GM19395 (cell line): Measurements from ENCODE around the gene DROSHA.
"Not testable (repeated sequence)": the region's sequence is repeated elsewhere in the genome, so short reads cannot be mapped to it uniquely, and the experiment has no call there.

Experiments
- ATAC-seq: cut with Tn5 transposase; IDR thresholded peaks from one replicate; pipeline ENCODE4 v1.9.1; 2021; ENCODE audit warnings: mild to moderate bottlenecking, moderate library complexity; ENCODE audit not compliant: unreplicated experiment

DROSHA gene

DNA sequence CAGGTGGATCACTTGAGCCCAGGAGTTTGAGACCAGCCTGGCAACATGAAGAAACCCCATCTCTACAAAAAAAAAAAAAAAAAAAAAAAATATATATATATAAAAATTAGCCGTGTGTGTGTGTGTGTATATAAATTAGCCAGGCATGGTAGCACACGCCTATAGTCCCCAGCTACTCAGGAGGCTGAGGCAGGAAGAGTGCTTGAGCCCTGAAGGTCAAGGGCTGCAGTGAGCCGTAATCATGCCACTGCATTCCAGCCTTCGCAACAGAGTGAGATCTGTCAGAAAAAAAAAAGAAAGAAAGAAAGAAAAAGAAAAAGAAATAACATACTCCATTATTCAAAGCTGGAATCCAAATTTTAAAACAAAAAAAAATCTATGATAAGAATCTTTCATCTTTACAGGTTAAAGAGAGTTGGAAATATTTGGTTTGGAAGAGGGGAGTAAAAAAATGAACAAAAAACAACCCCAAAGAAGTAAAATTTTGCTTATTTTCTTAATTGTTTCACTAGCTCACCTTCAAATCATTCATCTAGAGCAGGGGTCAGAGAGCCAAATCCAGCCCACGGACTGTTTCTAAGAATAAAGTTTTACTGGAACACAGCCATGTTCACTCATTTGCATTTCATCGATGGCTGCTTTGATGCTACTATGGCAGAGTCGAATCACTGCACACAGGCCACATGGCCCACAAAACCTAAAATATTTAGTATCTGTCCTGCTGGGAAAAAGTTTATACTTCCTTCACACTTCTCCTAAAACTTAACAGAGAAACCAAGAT lies 109.9 kb downstream of the DROSHA start:
- no peak for ATAC-seq

DNA sequence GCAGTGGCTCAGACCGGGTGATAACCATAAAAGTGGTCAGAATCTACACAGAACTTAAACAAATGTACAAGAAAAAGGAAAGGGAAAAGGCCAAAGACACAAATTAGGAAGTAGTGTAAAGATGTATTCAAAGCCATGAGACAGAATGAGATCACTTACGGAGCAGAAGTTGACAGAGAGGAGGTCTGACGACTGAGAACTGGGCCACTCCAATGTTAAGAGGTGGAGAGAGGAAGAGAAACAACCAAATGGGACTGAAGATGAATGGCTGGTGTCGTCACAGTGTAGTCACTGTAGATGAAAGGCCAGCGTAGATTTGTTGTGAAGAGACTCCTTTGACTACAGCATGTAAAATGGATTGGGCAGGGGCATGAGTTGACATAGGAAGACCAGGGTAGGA lies 114.4 kb downstream of the DROSHA start:
- no peak for ATAC-seq

DNA sequence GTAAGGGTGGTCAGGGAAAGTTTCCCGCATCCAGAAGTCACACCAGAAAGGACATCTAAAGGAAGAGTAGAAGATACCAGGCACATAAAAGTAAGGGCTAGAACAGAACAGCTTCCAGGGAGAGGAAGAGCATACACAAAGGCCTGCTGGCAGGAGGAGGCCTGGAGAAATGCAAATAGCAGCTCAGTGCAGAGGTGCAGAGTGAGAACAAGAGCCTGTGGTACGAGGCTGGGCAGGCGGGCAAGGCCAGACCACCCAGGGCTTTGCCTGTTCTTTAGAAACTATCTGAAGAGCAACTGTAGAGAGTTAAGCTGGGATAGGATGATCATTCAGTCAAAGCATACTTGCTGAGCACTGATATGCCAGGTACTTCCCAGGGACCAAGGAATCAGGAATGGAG lies 115.3 kb downstream of the DROSHA start:
- ATAC-seq, result no peak

DNA sequence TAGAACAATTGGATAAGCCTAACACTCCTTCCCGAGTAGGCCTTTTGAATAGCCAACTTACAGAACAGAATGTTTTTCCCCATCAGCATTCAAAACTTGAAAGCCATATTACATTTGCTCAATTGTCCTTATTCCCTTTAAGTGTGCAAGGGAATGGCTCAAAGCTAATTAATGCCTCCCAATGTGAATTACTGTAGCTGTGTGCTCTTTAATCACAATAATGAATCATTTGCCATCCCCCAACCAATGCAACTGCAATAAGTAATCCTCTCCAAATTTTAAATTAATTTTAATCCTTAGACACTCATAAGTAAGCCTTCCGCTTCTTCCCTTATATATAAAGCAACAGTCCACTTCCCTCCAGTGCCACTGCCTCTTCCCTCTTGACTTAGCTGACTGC lies 115.9 kb downstream of the DROSHA start:
- no peak for ATAC-seq

DNA sequence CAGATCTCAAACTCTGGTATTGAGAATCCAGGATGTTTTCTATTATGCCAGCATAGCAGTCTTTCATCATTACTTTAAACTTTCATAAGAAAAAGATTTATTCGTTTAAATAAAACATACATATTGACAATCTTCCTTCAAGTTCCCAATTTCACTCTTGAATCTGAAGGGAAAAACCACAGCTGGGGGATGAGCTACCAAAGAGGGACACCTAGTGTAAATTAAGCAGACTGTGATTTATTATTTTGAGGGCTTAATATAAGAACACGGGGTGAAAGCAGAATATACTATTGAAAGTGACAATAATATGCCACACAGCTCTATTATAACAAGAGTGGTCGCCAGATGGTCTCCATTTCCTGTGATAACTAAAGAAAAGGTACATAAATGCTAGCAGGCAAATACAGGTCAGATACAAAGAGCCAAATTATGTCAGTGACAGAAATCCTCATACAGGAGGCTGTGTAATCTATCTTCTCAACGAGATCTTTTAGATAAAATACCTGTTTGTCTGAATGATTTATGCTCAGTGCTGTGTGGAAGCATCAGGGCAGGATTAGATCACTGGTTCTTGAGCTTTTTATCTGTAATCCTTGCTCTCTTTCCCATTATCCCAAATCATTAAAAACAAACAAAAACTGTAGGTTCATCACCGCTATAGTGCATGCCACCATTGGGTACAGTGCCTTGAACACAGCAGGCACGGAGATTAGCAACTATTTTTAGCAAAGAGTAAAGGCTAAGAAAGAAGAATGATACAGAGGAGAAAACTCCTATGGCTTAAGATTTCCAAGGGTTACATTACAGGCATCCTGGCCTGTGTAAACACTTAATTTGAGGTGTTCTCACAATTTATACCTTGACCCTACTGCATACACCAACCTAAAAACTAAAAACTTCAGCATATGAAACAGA lies 116.6 kb downstream of the DROSHA start:
- no peak for ATAC-seq

DNA sequence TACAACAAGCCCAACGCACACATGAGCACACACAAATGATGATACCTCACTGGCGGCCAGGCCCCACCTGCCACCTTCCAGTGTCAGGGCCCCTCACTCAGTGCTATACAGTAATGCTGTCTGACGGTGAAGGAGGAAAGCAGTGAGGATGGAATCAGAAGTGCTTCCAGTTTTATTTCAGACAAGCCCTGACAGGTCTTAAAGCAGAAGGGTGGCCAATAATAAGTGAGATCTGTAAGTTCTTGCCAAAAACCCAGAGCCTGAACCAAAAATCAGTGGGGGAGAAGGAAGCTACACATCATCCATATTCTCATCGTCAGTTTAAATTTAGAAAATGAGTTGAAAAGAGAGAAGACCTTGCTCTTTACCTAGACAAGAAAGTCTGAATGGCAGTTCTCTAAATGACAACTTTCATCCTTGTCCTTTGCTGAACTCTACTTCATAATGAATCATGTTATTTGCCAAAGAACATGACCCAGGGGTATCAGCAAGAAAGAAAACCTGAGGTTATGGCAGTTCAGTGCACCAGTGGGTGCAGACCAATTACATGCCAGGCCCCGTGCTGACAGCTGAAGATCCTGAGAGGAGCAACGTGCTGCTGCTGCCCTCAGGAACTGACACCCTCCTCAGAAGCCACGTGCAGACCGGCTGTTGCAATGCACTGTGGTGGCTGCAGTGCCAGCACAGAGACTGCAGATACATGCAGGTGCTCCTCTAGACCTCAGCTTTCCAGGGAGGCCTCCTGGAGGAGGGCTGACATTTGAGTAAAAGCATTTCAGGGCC lies 118.7 kb downstream of the DROSHA start:
- ATAC-seq, result no peak

DNA sequence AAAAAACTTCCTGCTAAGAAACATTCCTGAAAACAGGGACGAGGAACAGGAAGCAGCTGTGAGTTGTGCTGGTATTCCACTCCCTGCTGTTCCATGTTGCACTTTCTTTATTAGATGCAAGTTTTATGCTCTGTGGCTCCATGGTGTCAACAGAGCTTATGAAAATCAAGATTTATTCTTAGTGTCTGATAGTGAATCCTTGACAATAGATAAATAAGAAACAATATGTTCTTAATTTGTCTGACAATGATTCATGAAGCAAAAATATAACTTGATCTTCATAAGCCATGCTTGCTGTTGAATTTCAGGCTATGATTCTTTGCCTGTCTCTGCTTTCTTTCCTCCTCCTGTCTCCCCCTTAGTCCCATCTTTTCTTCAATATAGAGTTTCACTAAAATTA lies 119.6 kb downstream of the DROSHA start:
- no peak for ATAC-seq

DNA sequence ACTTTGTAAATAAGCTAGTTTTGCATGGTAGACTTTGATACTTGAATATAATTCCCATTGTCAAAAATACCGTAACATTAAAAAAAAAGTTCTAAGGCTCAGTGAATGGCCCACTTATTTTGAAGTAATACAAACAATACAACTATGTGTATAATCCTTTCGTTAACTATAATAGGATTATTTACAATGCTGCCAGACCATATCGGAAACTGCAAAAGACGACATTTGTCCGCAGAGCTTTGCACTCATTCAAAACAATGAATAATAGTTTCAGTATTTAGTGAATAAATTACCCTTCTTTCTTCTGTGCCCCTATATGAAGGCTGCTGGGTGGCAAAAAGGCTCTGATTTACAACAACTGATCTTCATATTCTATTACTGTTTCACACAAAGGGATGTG lies 121.8 kb downstream of the DROSHA start:
- no peak for ATAC-seq

DNA sequence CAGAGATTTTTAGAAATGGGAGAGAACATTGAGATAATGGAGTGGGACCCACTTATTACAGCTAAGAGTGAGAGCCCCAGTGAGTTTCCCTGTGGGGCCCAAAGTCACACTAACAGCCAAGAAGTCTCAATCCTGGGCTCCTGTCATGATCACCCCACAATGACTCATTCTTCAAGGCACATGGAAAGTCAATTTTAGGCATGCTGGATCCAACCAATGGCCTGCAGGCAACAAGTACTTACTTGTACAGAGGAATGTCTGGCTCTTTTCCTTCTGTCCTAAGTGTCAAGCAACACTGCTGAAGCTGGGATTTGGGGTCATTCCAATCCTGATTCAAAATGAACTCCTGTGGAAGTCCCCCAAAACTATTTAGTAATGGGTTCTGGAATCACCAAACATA lies 123.1 kb downstream of the DROSHA start:
- ATAC-seq, result no peak

DNA sequence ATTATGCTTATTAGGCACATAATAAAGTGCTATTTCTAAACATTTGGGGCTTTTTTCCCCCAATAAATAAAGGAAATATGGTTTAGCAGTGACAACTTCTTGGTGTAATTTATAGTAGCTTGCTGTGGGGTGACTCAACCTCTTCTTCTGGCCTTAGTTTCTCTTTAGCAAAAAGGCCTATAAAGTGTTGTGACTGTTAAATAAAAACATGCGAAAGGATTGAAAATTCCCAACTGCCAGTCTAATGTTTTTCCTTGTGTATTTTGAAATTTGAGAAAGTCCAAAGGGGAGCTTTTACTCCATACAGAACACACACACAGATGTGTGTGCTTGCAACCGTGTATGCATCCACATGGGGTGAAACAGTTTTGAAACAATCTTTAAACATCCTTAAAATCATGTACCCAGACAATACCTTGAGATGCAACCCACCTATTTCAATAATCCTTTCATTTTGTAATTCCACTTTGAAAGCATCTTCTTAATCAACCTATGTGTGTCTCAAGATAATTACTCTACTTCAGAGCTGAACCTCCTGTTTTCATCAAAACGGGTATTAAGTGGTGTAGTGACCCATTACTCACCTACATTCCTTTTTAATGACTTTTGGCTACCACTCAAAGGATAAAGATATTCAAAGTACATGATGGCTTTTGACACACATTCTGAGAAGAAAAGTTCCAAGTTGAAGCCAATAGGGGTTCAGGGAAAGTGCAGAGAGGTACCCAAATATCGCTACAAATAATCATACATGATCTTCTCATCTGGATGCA lies 123.8 kb downstream of the DROSHA start:
- no peak for ATAC-seq

DNA sequence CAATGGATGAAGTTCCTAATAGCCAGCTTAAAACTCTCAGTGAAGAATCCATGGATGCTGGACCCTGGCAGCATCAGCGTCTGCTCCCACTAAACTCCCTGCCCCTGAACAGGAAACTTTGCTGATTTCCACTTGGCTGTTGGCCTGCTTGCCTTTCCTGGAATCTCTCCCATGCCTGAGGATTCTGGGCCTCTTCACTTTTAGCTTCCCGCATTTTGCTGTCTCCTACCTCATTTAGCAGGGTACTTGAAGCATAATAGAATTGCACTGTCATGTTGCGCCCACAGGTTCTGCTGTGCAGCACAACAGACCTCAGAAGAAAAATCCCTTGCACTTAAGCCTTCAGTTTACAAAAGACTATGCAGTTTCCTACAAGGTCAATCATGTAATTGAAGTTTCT lies 127.6 kb downstream of the DROSHA start:
- ATAC-seq, result no peak

DNA sequence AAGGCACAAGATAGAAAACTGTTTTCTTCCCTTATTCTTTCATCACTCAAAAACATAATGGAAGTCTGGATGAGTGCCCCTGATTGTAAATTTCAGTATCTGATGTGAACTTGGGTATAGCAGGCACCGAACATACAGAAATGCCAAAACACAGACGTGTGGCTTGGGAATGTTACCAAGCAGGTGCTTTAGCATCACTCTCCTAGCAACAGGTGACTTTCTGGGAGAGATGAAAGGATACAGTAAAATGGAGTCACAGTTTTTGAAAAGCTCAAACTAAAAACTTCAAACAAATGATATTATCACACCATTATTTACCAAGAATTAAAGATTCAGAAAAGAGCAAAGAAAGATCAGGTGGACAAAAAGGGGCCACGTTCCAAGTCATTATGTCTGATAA lies 130.2 kb downstream of the DROSHA start:
- ATAC-seq, result no peak

DNA sequence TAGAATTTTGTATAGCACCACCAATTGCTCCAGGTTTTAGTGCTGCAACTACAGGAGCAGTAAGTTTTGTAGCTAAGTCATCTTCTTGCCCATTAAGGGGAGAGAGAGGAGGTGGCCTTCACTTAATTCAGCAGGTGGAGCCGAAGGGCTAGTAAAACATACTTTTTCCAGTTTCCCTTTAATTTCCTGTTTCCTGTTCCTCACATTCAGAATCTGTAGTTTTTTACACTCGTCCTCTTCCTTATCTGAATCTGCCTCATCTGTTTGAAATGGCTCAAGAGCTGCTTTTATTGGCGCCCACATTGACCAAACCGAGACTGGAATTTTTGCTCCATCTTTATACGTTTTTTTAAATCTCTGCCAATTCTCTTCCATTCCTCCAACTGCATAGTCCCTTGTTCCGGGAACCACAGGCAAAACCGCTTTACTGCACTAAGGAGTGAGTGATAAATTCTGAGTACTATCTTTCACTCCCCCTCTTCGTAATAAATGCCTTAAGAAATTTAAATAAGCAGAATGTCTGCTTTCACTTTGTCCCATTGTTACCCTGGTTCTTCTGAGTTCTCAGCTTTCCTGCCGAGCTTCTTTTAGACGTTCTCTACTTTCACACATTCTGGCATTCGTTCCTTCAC lies 133.9 kb downstream of the DROSHA start:
- ATAC-seq, result no peak

DNA sequence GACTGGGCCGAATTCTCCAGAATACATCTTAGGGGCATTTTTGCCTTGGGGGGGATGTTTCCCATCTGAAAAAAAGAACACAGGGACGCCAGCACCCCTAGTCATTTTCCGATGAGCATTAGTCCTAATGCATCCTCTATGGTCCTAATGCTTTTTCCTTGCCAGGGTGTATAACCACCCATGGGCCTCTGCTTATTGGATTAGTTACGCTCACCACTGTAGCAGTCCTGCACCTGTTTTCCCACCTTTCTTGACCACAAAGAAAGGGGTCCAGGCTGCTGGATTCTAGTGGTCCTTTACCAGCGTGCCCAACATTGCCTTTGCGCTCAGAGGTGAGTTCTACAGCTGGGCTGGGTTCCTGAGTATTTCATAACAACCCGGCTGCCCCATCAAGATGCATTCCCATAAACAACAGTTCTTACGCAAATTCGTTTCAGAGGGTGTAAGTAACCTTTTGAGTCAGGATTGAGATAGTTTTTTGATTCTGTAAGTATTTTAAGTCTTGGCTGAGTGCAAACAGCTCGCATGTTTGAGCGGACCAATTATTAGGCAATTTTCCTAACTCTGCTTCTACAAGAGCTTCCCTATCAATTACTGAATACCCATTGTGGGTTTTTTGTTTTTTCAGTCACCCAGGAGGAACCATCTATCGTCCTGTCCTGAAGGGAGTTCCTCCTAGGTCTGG lies 135.1 kb downstream of the DROSHA start:
- ATAC-seq, result no peak

DNA sequence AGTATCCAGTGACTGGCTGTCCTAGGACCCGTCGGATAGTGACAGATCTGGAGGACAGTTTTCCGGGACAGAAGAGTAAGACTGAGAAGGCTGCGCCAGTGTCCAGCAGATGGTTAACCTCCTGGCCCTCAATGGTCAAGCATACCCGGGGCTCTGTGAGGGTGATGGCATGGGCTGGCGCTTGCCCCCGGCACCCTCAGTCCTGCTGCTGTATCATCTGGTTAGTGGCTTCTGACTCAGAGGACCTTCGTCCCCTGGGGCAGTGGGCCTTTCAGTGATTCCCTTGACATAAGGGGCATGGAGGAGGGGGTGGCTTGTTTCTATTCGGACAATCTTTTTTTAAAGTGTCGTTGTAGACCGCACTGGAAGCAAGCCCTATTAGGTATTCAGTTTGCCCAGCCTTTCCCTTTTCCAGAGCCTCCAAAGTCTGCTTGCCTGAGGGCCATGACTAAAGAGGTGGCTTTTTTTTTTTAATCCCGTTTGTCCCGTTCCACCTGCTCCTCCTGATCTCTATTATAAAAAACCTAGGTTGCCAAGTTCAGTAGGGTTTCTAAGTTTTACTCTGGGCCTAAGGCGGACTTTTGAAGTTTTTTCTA lies 136.3 kb downstream of the DROSHA start:
- ATAC-seq, result not testable (repeated sequence)

DNA sequence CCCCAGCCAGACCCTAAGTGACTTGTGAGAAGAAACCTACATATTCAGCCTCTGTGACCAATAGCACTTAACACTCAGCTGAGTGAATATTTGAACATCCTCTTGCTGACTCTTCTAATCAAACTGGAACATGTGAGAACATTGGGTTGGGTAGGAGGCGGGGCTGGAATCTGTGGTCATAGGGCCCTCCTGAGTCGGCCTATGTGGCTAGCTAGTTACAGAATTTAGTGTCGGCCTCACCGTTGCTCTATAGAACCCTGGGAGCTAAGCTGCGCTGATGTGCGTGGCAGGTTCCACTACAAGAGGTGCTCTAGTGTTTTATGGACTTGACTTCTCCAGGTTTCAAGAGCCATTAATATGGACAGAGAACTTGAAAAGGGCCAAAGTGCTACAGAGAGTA lies 138.8 kb downstream of the DROSHA start:
- ATAC-seq, result no peak

DNA sequence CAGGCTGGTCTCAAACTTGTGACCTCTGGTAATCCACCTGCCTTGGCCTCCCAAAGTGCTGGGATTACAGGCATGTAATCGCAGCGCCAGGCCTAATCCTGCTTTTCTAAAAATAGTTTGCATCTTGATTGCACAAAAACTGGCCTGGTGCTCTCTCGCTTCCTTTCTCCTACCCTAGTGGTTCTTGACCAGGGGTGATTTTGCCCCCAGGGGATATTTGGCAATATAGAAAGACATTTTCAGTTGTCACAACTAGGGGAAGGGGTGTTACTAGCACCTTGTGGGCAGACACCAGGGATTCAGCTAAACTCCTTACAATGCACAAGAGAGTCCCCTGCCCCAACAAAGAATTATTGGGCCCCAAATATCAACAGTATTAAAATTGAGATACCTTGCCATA lies 139.8 kb downstream of the DROSHA start:
- no peak for ATAC-seq

DNA sequence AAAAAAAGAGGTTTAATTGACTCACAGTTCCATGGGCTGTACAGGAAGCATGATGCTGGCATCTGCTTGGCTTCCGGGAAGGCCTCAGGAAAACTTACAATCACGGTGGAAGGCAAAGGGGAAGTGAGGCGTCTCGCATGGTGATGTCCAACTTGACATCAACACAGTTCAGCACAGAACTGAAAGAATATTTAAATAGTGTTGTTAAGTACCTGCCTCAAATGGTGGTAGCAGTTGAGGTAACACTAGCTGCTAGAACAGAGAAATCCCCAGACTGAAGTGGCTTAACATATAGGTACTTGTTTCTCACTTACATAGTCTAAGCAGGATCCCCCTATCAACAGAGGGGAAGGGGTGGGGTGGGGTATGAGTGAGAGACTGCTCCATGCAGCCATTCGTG lies 141.6 kb downstream of the DROSHA start:
- ATAC-seq, result no peak
